Trophoblast cell (in vitro differentiated cells and primary cell): Measurements from ENCODE around the gene PNCK.
A peak's percentile ranks its signal among the peaks of the same experiment; 100 is the strongest.

Experiments
- DNase-seq, 2 donors: peaks; one replicate each; pipeline ENCODE4 v3.0.0-alpha.2; 2016
- H2AFZ ChIP-seq: 2 replicates; pipeline ENCODE4 v1.6.1; 2013; ENCODE audit warnings: low read length, moderate library complexity, mild to moderate bottlenecking; ENCODE audit not compliant: insufficient read depth, poor library complexity
- H2AK5ac ChIP-seq: 2 replicates; pipeline ENCODE4 v1.6.1; 2013; ENCODE audit warnings: mild to moderate bottlenecking, low read length
- H2BK120ac ChIP-seq: 2 replicates; pipeline ENCODE4 v1.6.1; 2013; ENCODE audit warnings: low read length, mild to moderate bottlenecking, moderate library complexity; ENCODE audit not compliant: insufficient read depth, poor library complexity
- H2BK12ac ChIP-seq: 2 replicates; pipeline ENCODE4 v1.6.1; 2013; ENCODE audit warnings: mild to moderate bottlenecking, low read length, moderate library complexity
- H2BK5ac ChIP-seq: 2 replicates; pipeline ENCODE4 v1.6.1; 2013; ENCODE audit warnings: low read length, low read depth, moderate library complexity, mild to moderate bottlenecking; ENCODE audit not compliant: poor library complexity
- H3K14ac ChIP-seq: 2 replicates; pipeline ENCODE4 v1.6.1; 2013; ENCODE audit warnings: mild to moderate bottlenecking, low read length
- H3K18ac ChIP-seq: 2 replicates; pipeline ENCODE4 v1.6.1; 2013; ENCODE audit warnings: mild to moderate bottlenecking, low read length
- H3K23ac ChIP-seq: 2 replicates; pipeline ENCODE4 v1.6.1; 2013; ENCODE audit warnings: low read length
- H3K27ac ChIP-seq: 2 replicates; pipeline ENCODE4 v1.5.1; 2013; ENCODE audit warnings: low read depth, mild to moderate bottlenecking, inconsistent platforms, low read length, moderate library complexity
- H3K27me3 ChIP-seq: 2 replicates; pipeline ENCODE4 v1.6.1; 2013; ENCODE audit warnings: inconsistent platforms, mild to moderate bottlenecking, low read length, moderate library complexity; ENCODE audit not compliant: insufficient read depth
- H3K36me3 ChIP-seq, 2 experiments: 1 replicate in 1 of 2; 2 replicates in 1 of 2; pipeline ENCODE4 v1.6.1; 2013; ENCODE audit warnings: low read length in 2 of 2, mild to moderate bottlenecking in 2 of 2, moderate library complexity in 1 of 2; ENCODE audit not compliant: insufficient read depth in 2 of 2, control insufficient read depth in 1 of 2
- H3K4ac ChIP-seq: 2 replicates; pipeline ENCODE4 v1.6.1; 2013; ENCODE audit warnings: low read depth, mild to moderate bottlenecking, low read length, moderate library complexity
- H3K4me1 ChIP-seq, 2 experiments: 1 replicate in 1 of 2; 2 replicates in 1 of 2; pipeline ENCODE4 v1.6.1; 2013; ENCODE audit warnings: low read length in 2 of 2, mild to moderate bottlenecking in 2 of 2, moderate library complexity in 1 of 2; ENCODE audit not compliant: insufficient read depth in 2 of 2, control insufficient read depth in 1 of 2
- H3K4me2 ChIP-seq: 2 replicates; pipeline ENCODE4 v1.6.1; 2013; ENCODE audit warnings: inconsistent platforms, mild to moderate bottlenecking, low read length, moderate library complexity
- H3K4me3 ChIP-seq: 2 replicates; pipeline ENCODE4 v1.5.1; 2013; ENCODE audit warnings: mild to moderate bottlenecking, low read depth, low read length, inconsistent platforms
- H3K79me1 ChIP-seq: one replicate; pipeline ENCODE4 v1.6.1; 2013; ENCODE audit warnings: low read length
- H3K79me2 ChIP-seq: 2 replicates; pipeline ENCODE4 v1.6.1; 2013; ENCODE audit warnings: low read length, mild to moderate bottlenecking; ENCODE audit not compliant: control insufficient read depth, insufficient read depth, poor library complexity
- H3K9ac ChIP-seq: 2 replicates; pipeline ENCODE4 v1.6.1; 2013; ENCODE audit warnings: mild to moderate bottlenecking, low read length
- H3K9me3 ChIP-seq: 2 replicates; pipeline ENCODE4 v1.6.1; 2013; ENCODE audit warnings: low read depth, mild to moderate bottlenecking, control low read depth, inconsistent platforms, low read length; ENCODE audit not compliant: insufficient read depth
- H4K12ac ChIP-seq: 2 replicates; pipeline ENCODE4 v1.6.1; 2013; ENCODE audit warnings: low read depth, mild to moderate bottlenecking, low read length, moderate library complexity
- H4K8ac ChIP-seq: 2 replicates; pipeline ENCODE4 v1.6.1; 2013; ENCODE audit warnings: low read depth, mild to moderate bottlenecking, low read length, moderate library complexity
- H4K91ac ChIP-seq: one replicate; pipeline ENCODE4 v1.6.1; 2013; ENCODE audit warnings: low read depth, mild to moderate bottlenecking, low read length, moderate library complexity
- WGBS: extraction: QIAGEN DNeasy Blood & Tissue Kit; methylation state at CpG from one replicate; pipeline ENCODE4 v1.1.7; 2013; ENCODE audit warnings: missing lambda C conversion rate; ENCODE audit not compliant: insufficient read length, insufficient coverage; ENCODE audit errors: extremely low coverage; 5-methylcytosine and 5-hydroxymethylcytosine counted together

The PNCK gene

GRCh38 chrX:153669174-153669890 is 4.3 kb downstream of the PNCK start:
- Histone ChIP-seq H4K12ac (no peak overlapping the region), H4K8ac (no peak overlapping the region), H3K27me3 (peaks cover 3% of the 10 kb centered on the region), H2AFZ (no peak overlapping the region), H3K79me2 (no peaks in the 10 kb centered on the region), H2BK5ac (no peak overlapping the region), H3K4me2 (no peak overlapping the region), H3K4me3 (no peak overlapping the region), H3K4me1 (peaks cover 0 to 3% of the 10 kb centered on the region in 2 experiments), H4K91ac (no peak overlapping the region), H3K14ac (no peak overlapping the region), H2BK12ac (no peak overlapping the region), H2AK5ac (no peak overlapping the region), H3K18ac (no peak overlapping the region), H3K9me3 (no peaks in the 10 kb centered on the region), H3K4ac (no peak overlapping the region), H3K27ac (no peak overlapping the region), H3K23ac (no peak overlapping the region), H3K79me1 (no peaks in the 10 kb centered on the region), H2BK120ac (no peak overlapping the region), H3K36me3 (no peaks in the 10 kb centered on the region), H3K9ac (no peak overlapping the region)
- peak in 1 of 2 donors; percentile 39 for DNase-seq
- WGBS, result no CpG with 5 or more reads among the region's 17 CpGs

GRCh38 chrX:153668423-153669173 is 5.0 kb downstream of the PNCK start:
- Histone ChIP-seq H3K4me3 (no peak overlapping the region), H3K36me3 (no peaks in the 10 kb centered on the region), H2BK5ac (no peak overlapping the region), H2BK12ac (no peak overlapping the region), H3K27me3 (no peaks in the 10 kb centered on the region), H3K18ac (no peak overlapping the region), H3K14ac (no peak overlapping the region), H2BK120ac (no peak overlapping the region), H3K9ac (no peak overlapping the region), H3K4me1 (peaks cover 0 to 3% of the 10 kb centered on the region in 2 experiments), H3K27ac (no peak overlapping the region), H4K12ac (no peak overlapping the region), H2AK5ac (no peak overlapping the region), H3K4me2 (no peak overlapping the region), H2AFZ (no peak overlapping the region), H4K91ac (no peak overlapping the region), H4K8ac (no peak overlapping the region), H3K9me3 (no peaks in the 10 kb centered on the region), H3K79me1 (no peaks in the 10 kb centered on the region), H3K79me2 (no peaks in the 10 kb centered on the region), H3K4ac (no peak overlapping the region), H3K23ac (no peak overlapping the region)
- no peak for DNase-seq
- WGBS, result no CpG with 5 or more reads among the region's 11 CpGs

- no peak overlapping the region for H4K91ac ChIP-seq
Observed at GRCh38 chrX:153667956-153668396, 5.6 kb downstream of the PNCK start.

GRCh38 chrX:153667281-153667955 is 6.2 kb downstream of the PNCK start:
- Histone ChIP-seq H3K9ac (no peak overlapping the region), H3K23ac (no peak overlapping the region), H2BK12ac (no peak overlapping the region), H3K27me3 (no peaks in the 10 kb centered on the region), H4K91ac (no peak overlapping the region), H3K4me3 (no peak overlapping the region), H3K4ac (no peak overlapping the region), H2BK120ac (no peak overlapping the region), H3K4me2 (no peak overlapping the region), H3K9me3 (no peaks in the 10 kb centered on the region), H3K4me1 (no peaks in the 10 kb centered on the region), H2AFZ (no peak overlapping the region), H3K27ac (no peak overlapping the region), H2BK5ac (no peak overlapping the region), H3K14ac (no peak overlapping the region), H3K36me3 (no peaks in the 10 kb centered on the region), H4K8ac (peak overlapping the region; percentile 6), H3K79me1 (no peaks in the 10 kb centered on the region), H3K18ac (no peak overlapping the region), H4K12ac (no peak overlapping the region), H2AK5ac (no peak overlapping the region), H3K79me2 (no peaks in the 10 kb centered on the region)
- DNase-seq, result no peak
- WGBS, result no CpG with 5 or more reads among the region's 11 CpGs

More at GRCh38 chrX:153667956-153668396, 5.6 kb downstream of the PNCK start:
- Histone ChIP-seq H3K79me2 (no peaks in the 10 kb centered on the region), H3K23ac (no peak overlapping the region), H3K79me1 (no peaks in the 10 kb centered on the region), H3K27me3 (no peaks in the 10 kb centered on the region), H4K8ac (no peak overlapping the region), H2BK5ac (no peak overlapping the region), H3K4me1 (peaks cover 0 to under 1% of the 10 kb centered on the region in 2 experiments), H3K18ac (no peak overlapping the region), H2AFZ (no peak overlapping the region), H3K9me3 (no peaks in the 10 kb centered on the region), H2AK5ac (no peak overlapping the region), H3K14ac (no peak overlapping the region), H3K9ac (no peak overlapping the region), H3K36me3 (no peaks in the 10 kb centered on the region), H3K4me3 (no peak overlapping the region), H3K4me2 (no peak overlapping the region), H3K4ac (no peak overlapping the region), H2BK120ac (no peak overlapping the region), H3K27ac (no peak overlapping the region), H2BK12ac (no peak overlapping the region), H4K12ac (no peak overlapping the region)
- WGBS, result no CpG with 5 or more reads among the region's 14 CpGs
- DNase-seq, result peak; percentile 62 to 81
